DOHH2 (cell line): ENCODE measurements around the gene MED12L.

Source experiments
- H3F3A ChIP-seq: fragments of 200-600 bp; sonication (generic), shearing (Covaris generic); 2 replicates; pipeline ENCODE4 v1.6.0; 2016; ENCODE audit warnings: antibody characterized with exemption, mild to moderate bottlenecking; ENCODE audit not compliant: control insufficient read depth, insufficient read depth
- H3K27ac ChIP-seq: fragments of 200-600 bp; sonication (generic); 2 replicates; pipeline ENCODE4 v1.5.1; 2014; ENCODE audit warnings: low read depth, mild to moderate bottlenecking, low read length, moderate library complexity
- H3K27me3 ChIP-seq: fragments of 200-600 bp; sonication (generic); 2 replicates; pipeline ENCODE4 v1.6.1; 2014; ENCODE audit warnings: mild to moderate bottlenecking, low read length, mixed read lengths; ENCODE audit not compliant: control insufficient read depth
- H3K36me3 ChIP-seq: fragments of 200-600 bp; sonication (generic); 2 replicates; pipeline ENCODE4 v1.6.1; 2014; ENCODE audit warnings: mild to moderate bottlenecking, low read length, moderate library complexity, mixed read lengths; ENCODE audit not compliant: control insufficient read depth
- H3K4me1 ChIP-seq: fragments of 200-600 bp; sonication (generic); 2 replicates; pipeline ENCODE4 v1.6.1; 2014; ENCODE audit warnings: mild to moderate bottlenecking, low read length, mixed read lengths; ENCODE audit not compliant: control insufficient read depth
- H3K4me2 ChIP-seq: fragments of 200-600 bp; sonication (generic); 2 replicates; pipeline ENCODE4 v1.6.0; 2014; ENCODE audit warnings: mild to moderate bottlenecking, low read length, moderate library complexity
- H3K4me3 ChIP-seq: fragments of 200-600 bp; sonication (generic); 2 replicates; pipeline ENCODE4 v1.5.1; 2014; ENCODE audit warnings: mild to moderate bottlenecking, low read length, mixed read lengths
- H3K79me2 ChIP-seq: fragments of 200-600 bp; sonication (generic); 2 replicates; pipeline ENCODE4 v1.6.1; 2014; ENCODE audit warnings: mild to moderate bottlenecking, low read length, mixed read lengths; ENCODE audit not compliant: control insufficient read depth
- H3K9me2 ChIP-seq: fragments of 200-600 bp; sonication (generic); replicated peaks from 2 replicates; pipeline ENCODE4 v1.6.1; 2014; ENCODE audit warnings: mild to moderate bottlenecking, low read length, mixed read lengths; ENCODE audit not compliant: control insufficient read depth
- H3K9me3 ChIP-seq: fragments of 200-600 bp; sonication (generic); 2 replicates; pipeline ENCODE4 v1.6.1; 2014; ENCODE audit warnings: antibody characterized with exemption, low read length, mixed read lengths; ENCODE audit not compliant: control insufficient read depth, insufficient read depth
- H4K20me1 ChIP-seq: fragments of 200-600 bp; sonication (generic); 2 replicates; pipeline ENCODE4 v1.6.0; 2014; ENCODE audit warnings: low read depth, mild to moderate bottlenecking, antibody characterized with exemption, low read length, moderate library complexity; ENCODE audit not compliant: control insufficient read depth, insufficient read depth
- EZH2phosphoT487 ChIP-seq: fragments of 200-600 bp; sonication (generic); IDR thresholded peaks from 2 replicates; pipeline ENCODE4 v1.6.1; 2017; ENCODE audit warnings: borderline replicate concordance, mild to moderate bottlenecking, antibody characterized with exemption, low read length, moderate library complexity, mixed read lengths
- TF ChIP-seq, protein P1 (sequence below): fragments of 200-600 bp; sonication (generic); IDR thresholded peaks from one replicate; pipeline ENCODE4 v1.5.1; 2014; ENCODE audit warnings: antibody characterized with exemption, mild to moderate bottlenecking, low read depth, low read length; ENCODE audit not compliant: poor library complexity, severe bottlenecking

MED12L gene, protein sequence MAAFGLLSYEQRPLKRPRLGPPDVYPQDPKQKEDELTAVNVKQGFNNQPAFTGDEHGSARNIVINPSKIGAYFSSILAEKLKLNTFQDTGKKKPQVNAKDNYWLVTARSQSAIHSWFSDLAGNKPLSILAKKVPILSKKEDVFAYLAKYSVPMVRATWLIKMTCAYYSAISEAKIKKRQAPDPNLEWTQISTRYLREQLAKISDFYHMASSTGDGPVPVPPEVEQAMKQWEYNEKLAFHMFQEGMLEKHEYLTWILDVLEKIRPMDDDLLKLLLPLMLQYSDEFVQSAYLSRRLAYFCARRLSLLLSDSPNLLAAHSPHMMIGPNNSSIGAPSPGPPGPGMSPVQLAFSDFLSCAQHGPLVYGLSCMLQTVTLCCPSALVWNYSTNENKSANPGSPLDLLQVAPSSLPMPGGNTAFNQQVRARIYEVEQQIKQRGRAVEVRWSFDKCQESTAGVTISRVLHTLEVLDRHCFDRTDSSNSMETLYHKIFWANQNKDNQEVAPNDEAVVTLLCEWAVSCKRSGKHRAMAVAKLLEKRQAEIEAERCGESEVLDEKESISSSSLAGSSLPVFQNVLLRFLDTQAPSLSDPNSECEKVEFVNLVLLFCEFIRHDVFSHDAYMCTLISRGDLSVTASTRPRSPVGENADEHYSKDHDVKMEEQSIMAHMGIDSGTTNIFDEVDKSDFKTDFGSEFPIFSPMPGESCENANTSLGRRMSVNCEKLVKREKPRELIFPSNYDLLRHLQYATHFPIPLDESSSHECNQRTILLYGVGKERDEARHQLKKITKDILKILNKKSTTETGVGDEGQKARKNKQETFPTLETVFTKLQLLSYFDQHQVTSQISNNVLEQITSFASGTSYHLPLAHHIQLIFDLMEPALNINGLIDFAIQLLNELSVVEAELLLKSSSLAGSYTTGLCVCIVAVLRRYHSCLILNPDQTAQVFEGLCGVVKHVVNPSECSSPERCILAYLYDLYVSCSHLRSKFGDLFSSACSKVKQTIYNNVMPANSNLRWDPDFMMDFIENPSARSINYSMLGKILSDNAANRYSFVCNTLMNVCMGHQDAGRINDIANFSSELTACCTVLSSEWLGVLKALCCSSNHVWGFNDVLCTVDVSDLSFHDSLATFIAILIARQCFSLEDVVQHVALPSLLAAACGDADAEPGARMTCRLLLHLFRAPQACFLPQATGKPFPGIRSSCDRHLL (N-terminal part only)

DNA sequence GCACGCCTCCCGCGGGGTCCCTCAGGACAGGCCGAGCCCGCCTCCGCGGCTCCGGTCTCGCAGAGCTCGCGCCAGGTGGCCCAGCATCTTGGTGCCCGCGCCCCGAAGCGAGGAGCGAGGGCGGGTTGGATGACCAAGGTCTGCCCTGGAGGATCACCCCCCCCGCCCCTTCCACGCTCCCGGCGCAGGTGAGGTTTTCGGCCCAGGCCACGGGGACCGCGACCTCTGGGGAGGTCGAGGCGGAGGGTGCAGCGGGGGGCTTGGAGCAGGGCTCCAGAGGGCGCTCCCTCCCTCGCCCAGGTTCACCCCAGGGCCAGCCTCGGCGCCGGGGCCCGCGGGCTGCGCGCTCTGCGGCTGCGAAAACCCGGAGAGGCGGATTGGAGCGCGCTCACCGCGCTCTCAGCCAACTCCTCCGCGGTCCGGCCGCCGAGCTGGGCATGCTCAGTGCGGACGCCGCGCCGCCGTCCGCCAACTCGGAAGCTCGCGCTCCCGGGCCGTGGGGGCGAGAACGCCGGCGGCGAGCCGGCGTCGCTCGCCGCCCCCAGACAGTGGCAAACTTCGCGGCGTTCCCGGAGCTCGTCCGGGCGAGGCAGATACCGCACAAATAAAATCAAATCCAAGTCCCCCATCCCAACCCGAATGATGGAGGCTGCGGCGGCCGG lies at the start of gene MED12L:
TSS of gene MED12L (plus strand) at position 438 of the 662 bp plus-strand sequence. CDS start 1,263 bp downstream, outside the sequence.
- peaks cover 13% of the 10 kb centered on the region for H3K4me1 ChIP-seq
- no peaks in the 10 kb centered on the region for H3K36me3 ChIP-seq
- H3K9me3 ChIP-seq = no peaks in the 10 kb centered on the region
- H3K4me3 ChIP-seq = peak within 1 kb of the TSS; percentile 88
- no peak for TF ChIP-seq EZH2phosphoT487
- TF ChIP-seq, protein P1, sequence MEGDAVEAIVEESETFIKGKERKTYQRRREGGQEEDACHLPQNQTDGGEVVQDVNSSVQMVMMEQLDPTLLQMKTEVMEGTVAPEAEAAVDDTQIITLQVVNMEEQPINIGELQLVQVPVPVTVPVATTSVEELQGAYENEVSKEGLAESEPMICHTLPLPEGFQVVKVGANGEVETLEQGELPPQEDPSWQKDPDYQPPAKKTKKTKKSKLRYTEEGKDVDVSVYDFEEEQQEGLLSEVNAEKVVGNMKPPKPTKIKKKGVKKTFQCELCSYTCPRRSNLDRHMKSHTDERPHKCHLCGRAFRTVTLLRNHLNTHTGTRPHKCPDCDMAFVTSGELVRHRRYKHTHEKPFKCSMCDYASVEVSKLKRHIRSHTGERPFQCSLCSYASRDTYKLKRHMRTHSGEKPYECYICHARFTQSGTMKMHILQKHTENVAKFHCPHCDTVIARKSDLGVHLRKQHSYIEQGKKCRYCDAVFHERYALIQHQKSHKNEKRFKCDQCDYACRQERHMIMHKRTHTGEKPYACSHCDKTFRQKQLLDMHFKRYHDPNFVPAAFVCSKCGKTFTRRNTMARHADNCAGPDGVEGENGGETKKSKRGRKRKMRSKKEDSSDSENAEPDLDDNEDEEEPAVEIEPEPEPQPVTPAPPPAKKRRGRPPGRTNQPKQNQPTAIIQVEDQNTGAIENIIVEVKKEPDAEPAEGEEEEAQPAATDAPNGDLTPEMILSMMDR = peak; percentile 66
- peaks cover 7% of the 10 kb centered on the region; the same call in 1 of the 2 replicates for H3F3A ChIP-seq
- peaks cover 48% of the 10 kb centered on the region for H3K27me3 ChIP-seq
- no peak within 1 kb of the TSS for H3K27ac ChIP-seq
- H4K20me1 ChIP-seq = no peaks in the 10 kb centered on the region
- H3K4me2 ChIP-seq = peak within 1 kb of the TSS; percentile 93
- no peaks in the 10 kb centered on the region for H3K79me2 ChIP-seq
- no peaks in the 10 kb centered on the region for H3K9me2 ChIP-seq

DNA sequence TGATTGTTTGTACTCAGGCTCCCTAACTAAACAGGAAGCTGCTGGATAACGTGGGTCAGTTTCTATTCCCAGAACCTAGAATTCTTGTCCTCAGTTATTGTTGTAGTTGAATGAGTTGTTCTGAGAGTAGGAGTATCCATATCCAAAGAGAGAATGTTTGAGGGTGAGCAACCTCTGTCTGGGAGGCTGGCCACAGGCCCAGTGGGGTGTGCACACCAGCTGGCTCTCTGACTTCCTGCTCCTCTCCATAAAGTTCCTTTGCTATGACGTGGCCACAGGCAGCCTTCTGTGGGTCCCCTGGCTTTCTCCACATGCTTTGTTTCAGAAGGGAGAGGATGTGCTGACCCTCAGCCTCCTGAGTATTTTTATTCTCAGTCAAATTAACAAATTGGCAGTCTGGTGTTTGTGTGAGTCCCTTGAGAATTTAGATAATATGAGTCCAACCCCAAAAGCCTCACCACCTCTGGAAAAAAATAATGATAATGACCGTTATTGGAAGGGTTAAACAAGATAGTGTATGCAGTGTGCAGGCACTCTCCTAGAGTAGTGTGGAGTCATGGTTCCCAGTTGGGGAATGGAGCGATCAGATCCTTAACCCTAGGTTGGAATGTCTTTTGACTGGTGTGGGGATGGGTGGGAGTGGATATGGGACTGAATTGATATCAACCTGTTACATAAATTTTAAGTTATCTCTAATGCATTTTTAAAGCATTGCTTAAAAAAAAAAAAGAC lies 47.6 kb upstream of the MED12L start:
- H3K27ac ChIP-seq = no peak overlapping the region
- H3F3A ChIP-seq = no peaks in the 10 kb centered on the region
- no peaks in the 10 kb centered on the region for H3K79me2 ChIP-seq
- H3K4me3 ChIP-seq = no peak overlapping the region
- no peaks in the 10 kb centered on the region for H3K36me3 ChIP-seq
- no peaks in the 10 kb centered on the region for H3K9me3 ChIP-seq
- no peaks in the 10 kb centered on the region for H3K9me2 ChIP-seq
- H3K4me2 ChIP-seq = no peak overlapping the region
- no peak for TF ChIP-seq EZH2phosphoT487
- TF ChIP-seq, protein P1 = no peak
- no peaks in the 10 kb centered on the region for H3K4me1 ChIP-seq
- no peaks in the 10 kb centered on the region for H4K20me1 ChIP-seq
- H3K27me3 ChIP-seq = no peaks in the 10 kb centered on the region

DNA sequence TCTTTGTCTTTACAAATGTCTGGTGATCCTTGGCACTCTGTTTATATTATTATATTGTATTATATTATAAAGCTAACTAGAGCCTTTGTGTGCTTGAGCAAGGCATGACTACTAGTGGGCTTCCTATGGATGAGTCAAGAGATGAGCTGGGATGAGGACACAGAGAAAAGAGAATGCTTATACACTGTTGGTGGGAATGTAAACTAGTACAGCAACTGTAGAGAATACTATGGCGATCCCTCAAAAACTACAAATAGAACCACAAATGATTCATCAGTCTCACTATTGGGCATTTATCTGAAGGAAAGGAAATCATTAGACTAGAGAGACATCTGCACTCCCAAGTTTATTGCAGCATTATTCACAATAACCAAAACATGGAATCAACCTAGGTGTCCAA lies 40.8 kb upstream of the MED12L start:
- Histone ChIP-seq H3K9me3 (no peaks in the 10 kb centered on the region), H3K4me2 (no peak overlapping the region), H3K27me3 (no peaks in the 10 kb centered on the region), H3K27ac (no peak overlapping the region), H3K9me2 (no peaks in the 10 kb centered on the region), H3K4me1 (no peaks in the 10 kb centered on the region), H4K20me1 (no peaks in the 10 kb centered on the region), H3K36me3 (no peaks in the 10 kb centered on the region), H3K79me2 (no peaks in the 10 kb centered on the region), H3K4me3 (no peak overlapping the region), H3F3A (no peaks in the 10 kb centered on the region)
- no peak for TF ChIP-seq EZH2phosphoT487
- TF ChIP-seq, protein P1 = no peak
